OCI-LY1 (cell line): ENCODE data around the gene ST8SIA6.

Experiments
- H2AFZ ChIP-seq: fragments of 200-600 bp; sonication (generic), shearing (Covaris generic); 2 replicates; pipeline ENCODE4 v1.6.0; 2014; ENCODE audit warnings: antibody characterized with exemption, mild to moderate bottlenecking, low read length
- H3F3A ChIP-seq: fragments of 200-600 bp; sonication (generic), shearing (Covaris generic); 2 replicates; pipeline ENCODE4 v1.6.0; 2014; ENCODE audit warnings: mild to moderate bottlenecking, antibody characterized with exemption, low read length, moderate library complexity; ENCODE audit not compliant: insufficient read depth
- H3K27ac ChIP-seq: fragments of 200-600 bp; sonication (generic); 2 replicates; pipeline ENCODE4 v1.5.1; 2014; ENCODE audit warnings: low read length, mixed run types, mild to moderate bottlenecking, low read depth; ENCODE audit not compliant: poor library complexity, severe bottlenecking
- H3K27me3 ChIP-seq: fragments of 200-600 bp; sonication (generic); 2 replicates; pipeline ENCODE4 v1.6.0; 2014; ENCODE audit warnings: antibody characterized with exemption, mild to moderate bottlenecking, low read length, moderate library complexity; ENCODE audit not compliant: insufficient read depth
- H3K36me3 ChIP-seq: fragments of 200-600 bp; sonication (generic); 2 replicates; pipeline ENCODE4 v1.6.1; 2014; ENCODE audit warnings: mild to moderate bottlenecking, antibody characterized with exemption, low read length, moderate library complexity, mixed read lengths; ENCODE audit not compliant: insufficient read depth
- H3K4me1 ChIP-seq: fragments of 200-600 bp; sonication (generic); 2 replicates; pipeline ENCODE4 v1.5.1; 2014; ENCODE audit warnings: mild to moderate bottlenecking, low read length, moderate library complexity; ENCODE audit not compliant: insufficient read depth, severe bottlenecking
- H3K4me2 ChIP-seq: fragments of 200-600 bp; sonication (generic), shearing (Covaris generic); 2 replicates; pipeline ENCODE4 v1.6.1; 2014; ENCODE audit warnings: low read length
- H3K4me3 ChIP-seq: fragments of 200-600 bp; sonication (generic); 2 replicates; pipeline ENCODE4 v1.5.1; 2014; ENCODE audit warnings: low read length, low read depth, mild to moderate bottlenecking, mixed read lengths; ENCODE audit not compliant: poor library complexity, severe bottlenecking
- H3K79me2 ChIP-seq: fragments of 200-600 bp; shearing (Covaris generic); 2 replicates; pipeline ENCODE4 v1.6.1; 2016; ENCODE audit warnings: mixed run types, low read length, mixed read lengths; ENCODE audit not compliant: insufficient read depth
- H3K9ac ChIP-seq: fragments of 200-600 bp; sonication (generic), shearing (Covaris generic); 2 replicates; pipeline ENCODE4 v1.6.1; 2014; ENCODE audit warnings: mild to moderate bottlenecking, low read length, mixed read lengths
- H3K9me2 ChIP-seq: fragments of 200-600 bp; sonication (generic), shearing (Covaris generic); 2 replicates; pipeline ENCODE4 v1.6.1; 2014; ENCODE audit warnings: low read depth, mild to moderate bottlenecking, low read length, mixed read lengths
- H3K9me3 ChIP-seq: fragments of 200-600 bp; shearing (Covaris generic); 2 replicates; pipeline ENCODE4 v1.6.1; 2014; ENCODE audit warnings: low read length, mixed read lengths
- H4K20me1 ChIP-seq: fragments of 200-600 bp; sonication (generic), shearing (Covaris generic); 2 replicates; pipeline ENCODE4 v1.6.0; 2016; ENCODE audit warnings: mild to moderate bottlenecking, low read length; ENCODE audit not compliant: insufficient read depth
- EZH2 ChIP-seq: fragments of 200-600 bp; sonication (generic), shearing (Covaris generic); IDR thresholded peaks from 2 replicates; pipeline ENCODE4 v1.8.0; 2017; ENCODE audit warnings: borderline replicate concordance, mixed run types, mild to moderate bottlenecking, antibody characterized with exemption, low read length, moderate library complexity, mixed read lengths
- TF ChIP-seq, protein P1 (sequence below): fragments of 200-600 bp; sonication (generic), shearing (Covaris generic); IDR thresholded peaks from 2 replicates; pipeline ENCODE4 v1.5.1; 2017; ENCODE audit warnings: mild to moderate bottlenecking, antibody characterized with exemption, low read length, moderate library complexity, mixed read lengths

The ST8SIA6 gene

DNA sequence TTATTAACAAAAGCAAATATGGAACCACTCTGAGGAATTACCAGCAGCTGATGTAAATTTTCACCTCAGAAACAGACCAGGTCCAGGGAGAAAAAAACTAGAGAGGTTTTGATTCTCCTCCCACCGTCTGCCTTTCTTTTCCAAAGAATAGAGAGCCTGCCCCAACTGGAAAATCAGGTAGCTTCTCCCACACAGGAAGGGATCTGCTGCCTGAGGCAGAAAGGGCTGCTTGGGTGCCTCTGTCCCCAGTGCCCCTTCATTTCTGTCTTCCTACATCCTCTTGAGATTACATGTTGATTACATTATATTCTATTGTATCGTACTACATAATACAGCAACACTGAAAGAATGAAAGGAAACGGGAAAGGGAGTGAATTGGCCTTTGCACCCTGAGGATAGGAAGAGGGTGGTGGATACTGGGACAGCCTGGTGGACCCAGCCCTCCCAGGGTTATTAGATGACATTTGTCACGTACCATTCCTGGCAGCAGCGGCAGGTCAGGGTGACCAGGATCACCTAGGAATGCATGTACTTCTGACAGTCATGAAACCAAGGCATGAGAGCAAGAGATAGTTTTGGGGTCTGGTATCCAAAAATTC, 8.9 kb downstream of the ST8SIA6 start:
- Histone ChIP-seq H3K27ac (no peak overlapping the region), H3K9ac (no peak overlapping the region)

DNA sequence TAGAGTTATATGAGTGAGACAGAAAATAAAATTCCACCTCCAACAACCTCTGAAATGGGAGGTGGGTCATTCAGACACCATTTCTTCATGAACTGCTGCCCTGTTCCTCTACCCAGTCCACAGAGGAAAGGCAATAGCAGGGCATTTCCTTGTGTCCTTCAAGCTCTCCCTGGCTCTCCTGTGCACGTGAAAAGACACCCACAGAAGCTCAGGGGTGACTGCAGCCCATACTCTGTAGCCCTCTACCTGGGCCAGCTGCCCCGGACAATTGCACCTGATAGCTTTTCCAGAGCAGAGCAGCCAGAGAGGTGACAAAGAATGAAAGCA, 10.0 kb downstream of the ST8SIA6 start:
- Histone ChIP-seq H3K4me1 (no peaks in the 10 kb centered on the region), H3K27me3 (no peaks in the 10 kb centered on the region), H3K9me3 (no peaks in the 10 kb centered on the region), H3K36me3 (no peaks in the 10 kb centered on the region), H3K79me2 (no peaks in the 10 kb centered on the region), H2AFZ (no peak overlapping the region), H3F3A (no peaks in the 10 kb centered on the region), H3K4me2 (no peak overlapping the region), H3K4me3 (no peak overlapping the region), H3K27ac (no peak overlapping the region), H3K9ac (no peak overlapping the region), H4K20me1 (no peaks in the 10 kb centered on the region), H3K9me2 (no peaks in the 10 kb centered on the region)
- TF ChIP-seq EZH2: no peak
- TF ChIP-seq, protein P1, sequence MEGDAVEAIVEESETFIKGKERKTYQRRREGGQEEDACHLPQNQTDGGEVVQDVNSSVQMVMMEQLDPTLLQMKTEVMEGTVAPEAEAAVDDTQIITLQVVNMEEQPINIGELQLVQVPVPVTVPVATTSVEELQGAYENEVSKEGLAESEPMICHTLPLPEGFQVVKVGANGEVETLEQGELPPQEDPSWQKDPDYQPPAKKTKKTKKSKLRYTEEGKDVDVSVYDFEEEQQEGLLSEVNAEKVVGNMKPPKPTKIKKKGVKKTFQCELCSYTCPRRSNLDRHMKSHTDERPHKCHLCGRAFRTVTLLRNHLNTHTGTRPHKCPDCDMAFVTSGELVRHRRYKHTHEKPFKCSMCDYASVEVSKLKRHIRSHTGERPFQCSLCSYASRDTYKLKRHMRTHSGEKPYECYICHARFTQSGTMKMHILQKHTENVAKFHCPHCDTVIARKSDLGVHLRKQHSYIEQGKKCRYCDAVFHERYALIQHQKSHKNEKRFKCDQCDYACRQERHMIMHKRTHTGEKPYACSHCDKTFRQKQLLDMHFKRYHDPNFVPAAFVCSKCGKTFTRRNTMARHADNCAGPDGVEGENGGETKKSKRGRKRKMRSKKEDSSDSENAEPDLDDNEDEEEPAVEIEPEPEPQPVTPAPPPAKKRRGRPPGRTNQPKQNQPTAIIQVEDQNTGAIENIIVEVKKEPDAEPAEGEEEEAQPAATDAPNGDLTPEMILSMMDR: no peak

More for the DNA sequence above, 8.9 kb downstream of the ST8SIA6 start:
- no peaks in the 10 kb centered on the region for H4K20me1 ChIP-seq
- no peaks in the 10 kb centered on the region for H3K36me3 ChIP-seq
- no peaks in the 10 kb centered on the region for H3K9me2 ChIP-seq
- H3K79me2 ChIP-seq: no peaks in the 10 kb centered on the region
- no peaks in the 10 kb centered on the region for H3K27me3 ChIP-seq
- H3K4me3 ChIP-seq: no peak overlapping the region
- no peak overlapping the region for H2AFZ ChIP-seq
- no peaks in the 10 kb centered on the region for H3K9me3 ChIP-seq
- H3K4me2 ChIP-seq: no peak overlapping the region
- TF ChIP-seq, protein P1: no peak
- no peak for TF ChIP-seq EZH2
- H3K4me1 ChIP-seq: no peaks in the 10 kb centered on the region
- no peaks in the 10 kb centered on the region for H3F3A ChIP-seq

DNA sequence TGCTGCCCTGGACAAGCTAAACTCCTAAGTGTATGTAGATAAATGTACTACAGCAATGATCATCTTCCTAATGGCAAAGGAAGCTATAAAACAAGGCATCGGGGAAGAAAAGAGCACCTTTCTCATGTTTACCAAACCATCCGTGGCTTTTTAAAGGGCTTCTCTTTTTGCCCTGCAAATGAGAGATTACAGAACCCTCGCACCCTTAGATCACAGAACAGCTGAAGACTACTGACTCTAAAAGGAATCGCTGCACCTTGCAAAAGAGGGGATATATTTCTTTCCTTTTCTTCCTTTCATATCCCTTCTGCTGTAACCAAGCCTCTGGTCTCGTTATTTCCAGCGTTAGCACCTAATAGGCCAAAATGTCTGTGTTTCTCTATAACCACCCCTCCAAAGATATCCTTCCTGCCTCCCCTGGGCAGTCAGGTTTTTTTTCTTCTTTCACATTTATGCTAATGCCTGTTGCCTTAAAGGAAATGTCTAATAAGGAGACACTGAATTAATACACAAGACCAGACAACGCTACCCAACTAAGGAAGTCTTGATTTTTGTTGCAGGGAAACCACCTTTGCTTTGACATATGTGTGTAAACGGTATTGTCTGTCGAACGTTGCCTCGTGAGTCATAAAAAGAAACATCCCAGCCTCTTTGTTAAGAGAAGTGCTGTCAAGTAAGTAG, 10.5 kb downstream of the ST8SIA6 start:
- Histone ChIP-seq H3F3A (no peaks in the 10 kb centered on the region), H3K27ac (no peak overlapping the region), H3K9me2 (no peaks in the 10 kb centered on the region), H3K79me2 (no peaks in the 10 kb centered on the region), H3K9me3 (no peaks in the 10 kb centered on the region), H3K4me1 (no peaks in the 10 kb centered on the region), H2AFZ (no peak overlapping the region), H3K36me3 (no peaks in the 10 kb centered on the region), H3K4me2 (no peak overlapping the region), H4K20me1 (no peaks in the 10 kb centered on the region), H3K4me3 (no peak overlapping the region), H3K9ac (no peak overlapping the region), H3K27me3 (no peaks in the 10 kb centered on the region)
- TF ChIP-seq EZH2: no peak
- TF ChIP-seq, protein P1: no peak
